CD4-positive, alpha-beta T cell treated with Interleukin-21 for 1 hour (primary cell): Measurements from ENCODE around the gene PRR22.
"Not testable (repeated sequence)": the region's sequence is repeated elsewhere in the genome, so short reads cannot be mapped to it uniquely, and the experiment has no call there.

ENCODE experiments used
- DNase-seq: peaks from one replicate; pipeline ENCODE4 v3.0.0-alpha.2; 2020

The PRR22 gene

GRCh38 chr19:5790559-5791520 is 6.3 kb upstream of the PRR22 start, which contains the start of gene DUS3L:
Gene DUS3L, minus strand, starts transcription at chr19:5791163. Its CDS starts 22 bp downstream, at chr19:5791141.
- DNase-seq, result peak; percentile 97

GRCh38 chr19:5789886-5790558 is 5.5 kb upstream of the PRR22 start:
- no peak for DNase-seq

GRCh38 chr19:5789351-5789761 is 4.8 kb upstream of the PRR22 start:
- DNase-seq, result no peak

GRCh38 chr19:5788422-5788821 is 3.9 kb upstream of the PRR22 start:
- DNase-seq, result no peak

GRCh38 chr19:5787409-5788182 is 3.0 kb upstream of the PRR22 start:
- DNase-seq, result no peak

GRCh38 chr19:5786593-5787408 is 2.3 kb upstream of the PRR22 start:
- DNase-seq, result no peak

- no peak for DNase-seq
Measured at GRCh38 chr19:5785423-5785822, 877 bp upstream of the PRR22 start.

- DNase-seq, result no peak
Measured at GRCh38 chr19:5782945-5783919, 1.3 kb downstream of the PRR22 start.

GRCh38 chr19:5782322-5782721 is 2.2 kb downstream of the PRR22 start:
- DNase-seq, result no peak

GRCh38 chr19:5780916-5781315 is 3.6 kb downstream of the PRR22 start:
- DNase-seq, result not testable (repeated sequence)

GRCh38 chr19:5778402-5778801 is 6.1 kb downstream of the PRR22 start:
- no peak for DNase-seq

GRCh38 chr19:5775668-5776309 is 8.8 kb downstream of the PRR22 start:
- DNase-seq, result no peak

GRCh38 chr19:5774921-5775320 is 9.6 kb downstream of the PRR22 start:
- no peak for DNase-seq

GRCh38 chr19:5773276-5773675 is 11.3 kb downstream of the PRR22 start:
- no peak for DNase-seq

GRCh38 chr19:5772416-5772815 is 12.1 kb downstream of the PRR22 start:
- no peak for DNase-seq

- no peak for DNase-seq
Measured at GRCh38 chr19:5767949-5768348, 16.6 kb downstream of the PRR22 start.

GRCh38 chr19:5765220-5765619 is 19.3 kb downstream of the PRR22 start:
- no peak for DNase-seq

GRCh38 chr19:5762608-5763217 is 21.8 kb downstream of the PRR22 start:
- no peak for DNase-seq

GRCh38 chr19:5753743-5754142 is 30.8 kb downstream of the PRR22 start:
- no peak for DNase-seq

- DNase-seq, result no peak
Measured at GRCh38 chr19:5751709-5752108, 32.8 kb downstream of the PRR22 start.
